H1 (cell line): ENCODE measurements around the gene GABBR1. TPM values are rescaled to one million over a fixed set of nuclear protein-coding genes. Genes with fewer than 3 reads are reported as not detected.

ENCODE experiments used
- CTCF ChIA-PET: fragments of 300-600 bp; sonication (Branson Sonifier 250); formaldehyde crosslinking; loops from one replicate; lab custom pipeline; 2021; ENCODE audit not compliant: partially characterized antibody; lab: Charles Lee
- POLR2A ChIA-PET: fragments of 300-600 bp; sonication (Branson Sonifier 250); formaldehyde crosslinking; loops from one replicate; lab custom pipeline; 2021; ENCODE audit warnings: inconsistent platforms; ENCODE audit not compliant: partially characterized antibody; lab: Charles Lee
- DNase-seq, 2 experiments: peaks; one replicate each; pipeline versions ENCODE4 v3.0.0 to v3.0.0-alpha.2; 2010 to 2022; ENCODE audit warnings: low spot score in 2 of 2, low read depth in 1 of 2, mixed read lengths in 1 of 2
- FAIRE-seq: peaks from 2 replicates; lab custom pipeline; 2011; peaks lifted over from hg19 to GRCh38; lab: Jason Lieb, UNC
- H2AFZ ChIP-seq: 2 replicates; pipeline ENCODE4 v1.8.1; 2012; ENCODE audit warnings: low read length, inconsistent platforms
- H2AK5ac ChIP-seq: 2 replicates; pipeline ENCODE4 v1.6.1; 2013; ENCODE audit warnings: low read depth, low read length
- H2BK120ac ChIP-seq: replicated peaks from 2 replicates; pipeline ENCODE3; 2013; ENCODE audit warnings: low read depth, low read length, inconsistent platforms
- H2BK12ac ChIP-seq: 2 replicates; pipeline ENCODE4 v1.6.1; 2013; ENCODE audit warnings: low read depth, low read length
- H2BK15ac ChIP-seq: 2 replicates; pipeline ENCODE4 v1.6.1; 2013; ENCODE audit warnings: low read length
- H2BK20ac ChIP-seq: 2 replicates; pipeline ENCODE4 v1.6.1; 2013; ENCODE audit warnings: low read length
- H2BK5ac ChIP-seq: 2 replicates; pipeline ENCODE4 v1.6.1; 2013; ENCODE audit warnings: low read depth, low read length
- H3K14ac ChIP-seq: 2 replicates; pipeline ENCODE4 v1.6.1; 2013; ENCODE audit warnings: inconsistent platforms; ENCODE audit not compliant: insufficient read length
- H3K18ac ChIP-seq: 2 replicates; pipeline ENCODE4 v1.6.1; 2013; ENCODE audit warnings: low read length; ENCODE audit errors: extremely low read depth
- H3K23ac ChIP-seq: 2 replicates; pipeline ENCODE4 v1.6.1; 2013; ENCODE audit warnings: inconsistent platforms; ENCODE audit not compliant: insufficient read length
- H3K23me2 ChIP-seq: 2 replicates; pipeline ENCODE4 v1.6.1; 2013; ENCODE audit warnings: low read depth, low read length
- H3K27ac ChIP-seq: 2 replicates; pipeline ENCODE4 v1.6.1; 2011; ENCODE audit warnings: low read depth, low read length, inconsistent platforms
- H3K27me3 ChIP-seq, 4 experiments: replicated peaks in 1 of 4; 1 replicate in 1 of 4; 2 replicates in 3 of 4; pipeline versions ENCODE4 v1.6.1 to v1.8.1; 2011 to 2013; ENCODE audit warnings: low read length in 3 of 4, mild to moderate bottlenecking in 3 of 4, inconsistent platforms in 2 of 4, mixed read lengths in 2 of 4, moderate library complexity in 1 of 4; ENCODE audit not compliant: control insufficient read depth in 3 of 4, insufficient read depth in 3 of 4; ENCODE audit errors: extremely low read depth in 1 of 4
- H3K36me3 ChIP-seq, 4 experiments: 2 replicates each; pipeline versions ENCODE4 v1.6.1 to v1.8.1; 2011 to 2013; ENCODE audit warnings: mild to moderate bottlenecking in 4 of 4, low read length in 3 of 4, moderate library complexity in 2 of 4, control low read depth in 1 of 4, inconsistent platforms in 1 of 4; ENCODE audit not compliant: insufficient read depth in 4 of 4, control insufficient read depth in 2 of 4
- H3K4ac ChIP-seq: replicated peaks from 2 replicates; pipeline ENCODE3; 2013; ENCODE audit warnings: low read length, low read depth, mixed read lengths, inconsistent platforms; ENCODE audit not compliant: insufficient read length
- H3K4me1 ChIP-seq, 4 experiments: replicated peaks in 1 of 4; 1 replicate in 1 of 4; 2 replicates in 3 of 4; pipeline versions ENCODE4 v1.6.1 to v1.8.1; 2011 to 2013; ENCODE audit warnings: low read length in 3 of 4, inconsistent platforms in 2 of 4, mixed read lengths in 1 of 4; ENCODE audit not compliant: insufficient read depth in 4 of 4, control insufficient read depth in 3 of 4
- H3K4me2 ChIP-seq, 2 experiments: 2 replicates each; pipeline versions ENCODE4 v1.6.1 to v1.8.1; 2011 to 2013; ENCODE audit warnings: low read depth in 2 of 2, low read length in 2 of 2, control low read depth in 1 of 2, inconsistent platforms in 1 of 2, mild to moderate bottlenecking in 1 of 2; ENCODE audit not compliant: insufficient read depth in 1 of 2
- H3K4me3 ChIP-seq, 4 experiments: fragments of 200-600, 300-600 bp in 1 of 4; sonication (generic), shearing (Covaris generic), sonication (Bioruptor Twin) in 1 of 4; 2 replicates each; pipeline versions ENCODE4 v1.5.1 to v1.8.1; 2011 to 2016; ENCODE audit warnings: low read length in 4 of 4, low read depth in 3 of 4, control low read depth in 2 of 4, inconsistent platforms in 2 of 4, mild to moderate bottlenecking in 2 of 4, mixed read lengths in 1 of 4, moderate library complexity in 1 of 4; ENCODE audit not compliant: insufficient read depth in 2 of 4; ENCODE audit errors: extremely low read depth in 1 of 4
- H3K56ac ChIP-seq: replicated peaks from 2 replicates; pipeline ENCODE3; 2013; ENCODE audit warnings: low read depth, mild to moderate bottlenecking, mixed read lengths, low read length, inconsistent platforms; ENCODE audit not compliant: insufficient read length
- H3K79me1 ChIP-seq: 2 replicates; pipeline ENCODE4 v1.6.1; 2013; ENCODE audit warnings: low read depth, low read length, control low read depth
- H3K79me2 ChIP-seq, 2 experiments: 2 replicates each; pipeline versions ENCODE4 v1.6.1 to v1.8.1; 2012 to 2013; ENCODE audit warnings: low read length in 2 of 2, mild to moderate bottlenecking in 2 of 2, inconsistent platforms in 1 of 2; ENCODE audit not compliant: insufficient read depth in 2 of 2, control insufficient read depth in 1 of 2
- H3K9ac ChIP-seq, 4 experiments: replicated peaks in 1 of 4; 1 replicate in 1 of 4; 2 replicates in 3 of 4; pipeline versions ENCODE4 v1.6.1 to v1.8.1; 2011 to 2013; ENCODE audit warnings: low read depth in 3 of 4, low read length in 3 of 4, control low read depth in 2 of 4, mild to moderate bottlenecking in 2 of 4, moderate library complexity in 2 of 4, inconsistent platforms in 1 of 4; ENCODE audit errors: extremely low read depth in 1 of 4
- H3K9me3 ChIP-seq, 2 experiments: 2 replicates each; pipeline versions ENCODE4 v1.6.1 to v1.8.1; 2012 to 2013; ENCODE audit warnings: mild to moderate bottlenecking in 2 of 2, moderate library complexity in 2 of 2, control low read depth in 1 of 2, inconsistent platforms in 1 of 2, low read depth in 1 of 2, low read length in 1 of 2, mixed read lengths in 1 of 2; ENCODE audit not compliant: insufficient read depth in 2 of 2
- H4K20me1 ChIP-seq, 2 experiments: replicated peaks in 1 of 2; 2 replicates each; pipeline versions ENCODE3 to v1.8.1; 2011 to 2013; ENCODE audit warnings: inconsistent platforms in 2 of 2, low read length in 2 of 2, mild to moderate bottlenecking in 1 of 2; ENCODE audit not compliant: insufficient read depth in 2 of 2, control insufficient read depth in 1 of 2
- H4K5ac ChIP-seq: 2 replicates; pipeline ENCODE4 v1.6.1; 2013; ENCODE audit warnings: low read length, low read depth, mixed read lengths, inconsistent platforms; ENCODE audit not compliant: insufficient read length
- H4K8ac ChIP-seq: 2 replicates; pipeline ENCODE4 v1.8.0; 2013; ENCODE audit warnings: mild to moderate bottlenecking, moderate library complexity, low read length, inconsistent platforms; ENCODE audit not compliant: insufficient read depth; ENCODE audit errors: extremely low read depth
- H4K91ac ChIP-seq: replicated peaks from 2 replicates; pipeline ENCODE3; 2013; ENCODE audit warnings: low read length, mixed read lengths, inconsistent platforms; ENCODE audit not compliant: insufficient read length
- ASH2L ChIP-seq: fragments of 200-600, 300-600 bp; sonication (generic); IDR thresholded peaks from one replicate; pipeline ENCODE4 v1.7.1; 2017; ENCODE audit warnings: low read length
- ATF3 ChIP-seq: IDR thresholded peaks from 2 replicates; pipeline ENCODE4 v1.6.1; 2011; ENCODE audit warnings: low read depth, mild to moderate bottlenecking, low read length; ENCODE audit not compliant: insufficient read depth
- CBX5 ChIP-seq: fragments of 300-800, 300-1000 bp; sonication (generic); IDR thresholded peaks from 2 replicates; pipeline ENCODE4 v1.7.1; 2016; ENCODE audit warnings: antibody characterized with exemption, low read length, low read depth
- CEBPB ChIP-seq: IDR thresholded peaks from 2 replicates; pipeline ENCODE4 v1.6.1; 2012; ENCODE audit warnings: low read depth, low read length
- CREB1 ChIP-seq: IDR thresholded peaks from 2 replicates; pipeline ENCODE4 v1.6.1; 2012; ENCODE audit warnings: inconsistent platforms
- NANOG ChIP-seq: IDR thresholded peaks from 2 replicates; pipeline ENCODE4 v1.6.1; 2011; ENCODE audit warnings: low read length, low read depth, mild to moderate bottlenecking, inconsistent platforms; ENCODE audit not compliant: insufficient read depth, poor library complexity, severe bottlenecking
- RXRA ChIP-seq: IDR thresholded peaks from 2 replicates; pipeline ENCODE4 v1.6.1; 2011; ENCODE audit warnings: low read depth, mild to moderate bottlenecking, low read length, moderate library complexity; ENCODE audit not compliant: insufficient read depth
- SP1 ChIP-seq: IDR thresholded peaks from 2 replicates; pipeline ENCODE4 v1.6.1; 2011; ENCODE audit warnings: low read depth, low read length
- SP4 ChIP-seq: IDR thresholded peaks from 2 replicates; pipeline ENCODE4 v1.6.1; 2012; ENCODE audit warnings: low read length, inconsistent platforms
- USF2 ChIP-seq: IDR thresholded peaks from 2 replicates; pipeline ENCODE4 v1.6.1; 2011; ENCODE audit warnings: low read length, improper control_type of control experiment
- WGBS, 2 experiments: shearing (Covaris generic) in 1 of 2; methylation state at CpG; one replicate each; pipeline versions ENCODE4 v1.1.6 to v1.1.7; 2013 to 2015; ENCODE audit warnings: low lambda C conversion rate in 2 of 2, mixed read lengths in 2 of 2, inconsistent platforms in 1 of 2, low coverage in 1 of 2, missing lambda C conversion rate in 1 of 2; ENCODE audit not compliant: insufficient replicate concordance in 2 of 2, insufficient coverage in 1 of 2, insufficient read length in 1 of 2; ENCODE audit errors: extremely low coverage in 1 of 2, missing lambda C conversion rate in 1 of 2; 5-methylcytosine and 5-hydroxymethylcytosine counted together
- polyA plus RNA-seq, 7 experiments: library from polyadenylated mRNA; depleted of rRNA in 3 of 7; stranded (reverse) in 5 of 7; unstranded in 2 of 7; fragments of >200 nt in 5 of 7; fragments of 200-250 nt in 2 of 7; gene quantifications; 1 replicate in 5 of 7; 2 replicates in 1 of 7; 4 replicates in 1 of 7; pipeline versions ENCODE4 v1.2.1 to v1.2.3, GENCODE V29; 2011 to 2013; ENCODE audit warnings: missing spikeins in 2 of 7, mixed read lengths in 2 of 7
- total RNA-seq: library from RNA; stranded (reverse); fragmentation: NEBNext Ultra II Directional; extraction: Animal tissue kit (Norgen Biotek cat#: 25700); gene quantifications from 2 replicates; pipeline ENCODE4 v1.2.1, GENCODE V29; 2021

The GABBR1 gene
- total and polyA plus RNA-seq, 2 of the 8 experiments (the other 6 are each of a cell fraction or from before 2014, with no cell fraction given) = 75.9 to 78.3 TPM

- 0 out of 2 replicates have a peak overlapping the region, but pooled peaks have one; percentile 36 for H4K8ac ChIP-seq
- H3K79me2 ChIP-seq = no peaks in the 10 kb centered on the region
- H2AK5ac ChIP-seq = no peak overlapping the region
- peak overlapping the region; percentile 85; the same call in 1 of the 2 replicates for H2BK12ac ChIP-seq
- no peaks in the 10 kb centered on the region; a peak in 1 of 8 replicates for H3K36me3 ChIP-seq
- H3K23me2 ChIP-seq = peaks cover 11% of the 10 kb centered on the region
- H2BK5ac ChIP-seq = peak overlapping the region; percentile 40; the same call in 1 of the 2 replicates
- FAIRE-seq (no peak), DNase-seq (peak; percentile 49 to 85)
- no peaks in the 10 kb centered on the region; a peak in 1 of 4 replicates for H3K9me3 ChIP-seq
- peaks cover 26 to 51% (median 45%) of the 10 kb centered on the region in 4 experiments for H3K27me3 ChIP-seq
- no peak overlapping the region for H3K4ac ChIP-seq
- H4K91ac ChIP-seq = no peak overlapping the region
- no peak overlapping the region for H4K5ac ChIP-seq
- no peak overlapping the region for H3K14ac ChIP-seq
- no peak overlapping the region for H3K27ac ChIP-seq
- no peak overlapping the region for H2BK120ac ChIP-seq
- H3K4me2 ChIP-seq = peak overlapping the region; percentile 75 to 96
- H3K23ac ChIP-seq = no peak overlapping the region
- peak overlapping the region; percentile 59; the same call in 1 of the 2 replicates for H2AFZ ChIP-seq
- H3K4me1 ChIP-seq = peaks cover 4 to 17% (median 12%) of the 10 kb centered on the region in 4 experiments
- ChIA-PET POLR2A (interaction anchor here (1.0 to 2.0 kb wide), 2 partner anchors 12 to 45 kb away, joined by 4 to 9 read pairs; no protein-coding TSS in a partner anchor), CTCF (interaction anchor here (0.6 to 1.0 kb wide), 3 partner anchors 21 to 137 kb away, joined by 3 to 4 read pairs (median 3); no protein-coding TSS in a partner anchor)
- H2BK15ac ChIP-seq = peak overlapping the region; percentile 19; the same call in 1 of the 2 replicates
- no peak overlapping the region for H3K56ac ChIP-seq
- peak overlapping the region; percentile 73; the same call in 1 of the 2 replicates for H3K18ac ChIP-seq
- H4K20me1 ChIP-seq = no peaks in the 10 kb centered on the region
- peak overlapping the region; percentile 66; the same call in 1 of the 2 replicates for H2BK20ac ChIP-seq
- H3K4me3 ChIP-seq = peak overlapping the region; percentile 36 to 55 (median 46)
- WGBS, 2 experiments = 3% methylated on average over 76 of the region's 83 CpGs; no CpG with 5 or more reads in 1 of the 2 experiments
- no peak overlapping the region for H3K9ac ChIP-seq
- no peaks in the 10 kb centered on the region for H3K79me1 ChIP-seq
- TF ChIP-seq CEBPB = peak; percentile 97
- TF ChIP-seq RXRA = no peak
- no peak for TF ChIP-seq CREB1
- 0 out of 2 replicates have a peak, but pooled peaks have one; percentile 6 for TF ChIP-seq ATF3
- peak; percentile 59 for TF ChIP-seq USF2
- no peak for TF ChIP-seq NANOG
- no peak for TF ChIP-seq CBX5
- no peak for TF ChIP-seq SP4
- TF ChIP-seq SP1 = no peak
- peak; percentile 87 for TF ChIP-seq ASH2L
Measured at GRCh38 chr6:29553268-29554057, 79.5 kb downstream of the GABBR1 start.
